ENCODE data around the gene PPP1R1C. TPM values are rescaled to one million over a fixed set of nuclear protein-coding genes. Genes with fewer than 3 reads are reported as not detected.

PPP1R1C gene
- polyA plus RNA-seq, 1 donor from 2014 or later: not detected

DNA sequence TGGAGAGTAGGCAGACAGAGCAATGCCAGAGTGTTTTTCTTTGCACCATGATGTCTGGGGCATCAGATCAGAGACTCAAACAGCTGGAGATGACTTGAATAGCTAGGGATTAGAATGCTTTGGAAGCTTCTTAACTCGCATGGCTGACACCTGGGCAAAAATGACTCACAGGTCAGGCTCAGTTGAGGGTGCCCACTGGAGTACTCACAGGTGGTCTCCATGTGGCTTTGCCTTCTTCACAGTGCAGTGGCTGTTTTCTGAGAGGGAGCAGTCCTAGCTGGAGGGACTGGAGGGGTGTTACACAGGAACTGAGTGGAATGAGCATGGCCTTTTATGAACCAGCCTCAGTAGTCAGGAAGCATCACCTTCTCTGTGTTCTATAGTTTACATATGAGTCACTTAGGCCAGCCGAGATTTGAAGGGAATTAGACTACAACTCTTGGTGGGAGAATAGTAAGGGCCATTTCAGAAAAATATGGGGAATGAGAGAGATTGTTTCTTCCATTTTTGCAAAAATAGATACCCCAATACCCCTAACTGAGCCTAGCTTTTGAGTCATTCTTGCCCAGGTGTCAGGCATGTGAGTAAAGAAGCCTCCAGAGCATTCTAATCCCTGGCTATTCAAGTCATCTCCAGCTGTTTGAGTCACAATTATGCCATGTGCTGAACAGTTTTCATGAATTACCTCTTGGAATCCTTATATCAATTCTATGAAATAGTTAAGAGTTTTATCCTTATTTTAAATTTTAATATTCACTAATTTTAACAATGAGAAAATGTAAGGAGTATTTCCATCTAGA, 7.1 kb upstream of the PPP1R1C start:
- Histone ChIP-seq H3K9me2 (ENCODE audit: insufficient read depth, low read length) (no peaks in the 10 kb centered on the region), H3K27me3 (ENCODE audit: insufficient read depth, low read depth, low read length) (no peaks in the 10 kb centered on the region), H3F3A (ENCODE audit: insufficient read depth, low read length, poor library complexity, severe bottlenecking) (no peaks in the 10 kb centered on the region), H3K79me2 (replicated peaks; ENCODE audit: insufficient read depth, low read length) (no peaks in the 10 kb centered on the region), H3K9me3 (ENCODE audit: low read length) (no peaks in the 10 kb centered on the region), H4K20me1 (ENCODE audit: insufficient read depth) (no peaks in the 10 kb centered on the region), H3K27ac (ENCODE audit: low read length) (no peak overlapping the region), H3K4me2 (ENCODE audit: low read length) (no peak overlapping the region), H2AFZ (ENCODE audit: low read depth, low read length) (no peak overlapping the region), H3K4me3 (ENCODE audit: low read length) (no peak overlapping the region), H3K9ac (ENCODE audit: low read length) (no peak overlapping the region), H3K36me3 (ENCODE audit: insufficient read depth, low read length) (no peaks in the 10 kb centered on the region)
- no peak for TF ChIP-seq REST (IDR thresholded peaks at IDR 0.05; ENCODE audit: borderline replicate concordance)
- TF ChIP-seq MXI1 (conservative IDR thresholded peaks at IDR 0.05; ENCODE audit: poor library complexity, severe bottlenecking): no peak
- no peak for TF ChIP-seq RAD21 (conservative IDR thresholded peaks at IDR 0.05)
- no peak for TF ChIP-seq POLR2AphosphoS5 (IDR thresholded peaks at IDR 0.05)
- no peak for TF ChIP-seq EP300 (conservative IDR thresholded peaks at IDR 0.05; ENCODE audit: poor library complexity, severe bottlenecking)
- no peak for TF ChIP-seq SMC3 (conservative IDR thresholded peaks at IDR 0.05; ENCODE audit: poor library complexity)
- TF ChIP-seq TAF1 (IDR thresholded peaks at IDR 0.05; ENCODE audit: low read depth): no peak
- TF ChIP-seq, protein P1, sequence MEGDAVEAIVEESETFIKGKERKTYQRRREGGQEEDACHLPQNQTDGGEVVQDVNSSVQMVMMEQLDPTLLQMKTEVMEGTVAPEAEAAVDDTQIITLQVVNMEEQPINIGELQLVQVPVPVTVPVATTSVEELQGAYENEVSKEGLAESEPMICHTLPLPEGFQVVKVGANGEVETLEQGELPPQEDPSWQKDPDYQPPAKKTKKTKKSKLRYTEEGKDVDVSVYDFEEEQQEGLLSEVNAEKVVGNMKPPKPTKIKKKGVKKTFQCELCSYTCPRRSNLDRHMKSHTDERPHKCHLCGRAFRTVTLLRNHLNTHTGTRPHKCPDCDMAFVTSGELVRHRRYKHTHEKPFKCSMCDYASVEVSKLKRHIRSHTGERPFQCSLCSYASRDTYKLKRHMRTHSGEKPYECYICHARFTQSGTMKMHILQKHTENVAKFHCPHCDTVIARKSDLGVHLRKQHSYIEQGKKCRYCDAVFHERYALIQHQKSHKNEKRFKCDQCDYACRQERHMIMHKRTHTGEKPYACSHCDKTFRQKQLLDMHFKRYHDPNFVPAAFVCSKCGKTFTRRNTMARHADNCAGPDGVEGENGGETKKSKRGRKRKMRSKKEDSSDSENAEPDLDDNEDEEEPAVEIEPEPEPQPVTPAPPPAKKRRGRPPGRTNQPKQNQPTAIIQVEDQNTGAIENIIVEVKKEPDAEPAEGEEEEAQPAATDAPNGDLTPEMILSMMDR (IDR thresholded peaks at IDR 0.05; ENCODE audit: poor library complexity, severe bottlenecking): no peak
- no peak for TF ChIP-seq EZH2 (IDR thresholded peaks at IDR 0.05; ENCODE audit: borderline replicate concordance, insufficient read depth, low read length, poor library complexity, severe bottlenecking)

- Histone ChIP-seq H3K79me2 (replicated peaks; ENCODE audit: insufficient read depth, low read length) (no peaks in the 10 kb centered on the region), H3K27ac (ENCODE audit: low read length) (no peak overlapping the region), H3F3A (ENCODE audit: insufficient read depth, low read length, poor library complexity, severe bottlenecking) (no peaks in the 10 kb centered on the region), H2AFZ (ENCODE audit: low read depth, low read length) (no peak overlapping the region), H3K9me3 (ENCODE audit: low read length) (no peaks in the 10 kb centered on the region), H3K27me3 (ENCODE audit: insufficient read depth, low read depth, low read length) (no peaks in the 10 kb centered on the region), H3K4me2 (ENCODE audit: low read length) (no peak overlapping the region), H3K36me3 (ENCODE audit: insufficient read depth, low read length) (no peaks in the 10 kb centered on the region), H4K20me1 (ENCODE audit: insufficient read depth) (no peaks in the 10 kb centered on the region), H3K9ac (ENCODE audit: low read length) (no peak overlapping the region), H3K9me2 (ENCODE audit: insufficient read depth, low read length) (no peaks in the 10 kb centered on the region), H3K4me3 (ENCODE audit: low read length) (no peak overlapping the region)
- TF ChIP-seq POLR2AphosphoS5 (IDR thresholded peaks at IDR 0.05): no peak
- TF ChIP-seq EZH2 (IDR thresholded peaks at IDR 0.05; ENCODE audit: borderline replicate concordance, insufficient read depth, low read length, poor library complexity, severe bottlenecking): no peak
- no peak for TF ChIP-seq TAF1 (IDR thresholded peaks at IDR 0.05; ENCODE audit: low read depth)
- TF ChIP-seq EP300 (conservative IDR thresholded peaks at IDR 0.05; ENCODE audit: poor library complexity, severe bottlenecking): no peak
- no peak for TF ChIP-seq MXI1 (conservative IDR thresholded peaks at IDR 0.05; ENCODE audit: poor library complexity, severe bottlenecking)
- TF ChIP-seq REST (IDR thresholded peaks at IDR 0.05; ENCODE audit: borderline replicate concordance): no peak
- TF ChIP-seq, protein P1 (IDR thresholded peaks at IDR 0.05; ENCODE audit: poor library complexity, severe bottlenecking): no peak
Measured at GRCh38 chr2:181984060-181984459, 1.6 kb upstream of the PPP1R1C start.

All from neural cell (in vitro differentiated cells).